Activated T-cell treated with anti-CD3 and anti-CD28 coated beads, Interleukin-2, amount 50 U/mL, for 72 hours (primary cell): ENCODE results near the gene CISD3. TPM values are rescaled to one million over a fixed set of nuclear protein-coding genes. Genes with fewer than 3 reads are reported as not detected.
A peak's percentile ranks its signal among the peaks of the same experiment; 100 is the strongest.

Source experiments
- ATAC-seq, 2 donors: fragments of 150-1000 bp; cut with Tn5 transposase; replicated peaks in 1 of 2; 2 replicates each; pipeline ENCODE4 v1.10.0; 2021; ENCODE audit warnings: moderate library complexity in 2 of 2, mild to moderate bottlenecking in 1 of 2
- DNase-seq, 2 donors: peaks; one replicate each; pipeline ENCODE4 v3.0.0; 2021 to 2022; ENCODE audit warnings: mixed read lengths in 1 of 2
- H3K27ac Mint-ChIP-seq: one replicate; pipeline ENCODE4 v1.8.0; 2022; ENCODE audit warnings: mild to moderate bottlenecking, moderate library complexity, mixed read lengths
- H3K27me3 Mint-ChIP-seq: one replicate; pipeline ENCODE4 v1.8.0; 2022; ENCODE audit warnings: low read depth, mixed read lengths
- H3K36me3 Mint-ChIP-seq, 2 donors: one replicate each; pipeline ENCODE4 v1.8.0; 2022; ENCODE audit warnings: mixed read lengths in 2 of 2, mild to moderate bottlenecking in 1 of 2; ENCODE audit not compliant: insufficient read depth in 2 of 2
- H3K4me1 Mint-ChIP-seq: one replicate; pipeline ENCODE4 v1.8.0; 2022; ENCODE audit warnings: low read depth, mixed read lengths
- H3K4me3 Mint-ChIP-seq, 2 donors: one replicate each; pipeline ENCODE4 v1.8.0; 2022; ENCODE audit warnings: mild to moderate bottlenecking in 2 of 2, mixed read lengths in 2 of 2, moderate library complexity in 2 of 2
- H3K9me3 Mint-ChIP-seq, 2 donors: one replicate each; pipeline ENCODE4 v1.8.0; 2022; ENCODE audit warnings: mixed read lengths in 2 of 2
- total RNA-seq, 2 donors: library from RNA; stranded (reverse); gene quantifications; one replicate each; pipeline ENCODE4 v1.2.3, GENCODE V29; 2022

The CISD3 gene
- total RNA-seq, 2 donors from 2014 or later = 25.5 to 27.8 TPM

DNA sequence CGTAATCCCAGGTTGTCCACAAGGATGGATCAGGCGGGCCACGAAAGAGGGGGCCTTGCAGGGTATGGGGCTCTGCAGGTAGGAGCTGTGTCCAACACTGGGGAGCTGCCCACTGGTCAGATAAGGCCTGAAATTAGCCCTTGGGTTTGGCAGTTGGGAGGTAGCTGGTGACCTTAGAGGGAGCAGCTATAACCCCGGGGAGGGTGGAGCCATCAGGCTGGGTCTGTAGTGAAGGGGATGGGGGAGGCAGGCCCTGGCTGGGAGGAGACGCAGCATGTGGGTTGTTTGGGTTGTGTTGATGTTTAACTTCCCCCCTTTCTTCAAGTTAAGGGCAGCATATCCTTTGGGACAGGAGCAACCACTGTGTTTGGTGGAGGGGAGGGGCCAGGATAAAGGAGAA is 19.2 kb upstream of the CISD3 start:
- H3K36me3 Mint-ChIP-seq = peaks cover 16 to 26% of the 10 kb centered on the region in 2 donors
- no peak overlapping the region for H3K4me3 Mint-ChIP-seq
- H3K4me1 Mint-ChIP-seq = peaks cover 85% of the 10 kb centered on the region
- H3K27ac Mint-ChIP-seq = peak overlapping the region; percentile 80
- ATAC-seq (no peak), DNase-seq (no peak)
- no peaks in the 10 kb centered on the region for H3K9me3 Mint-ChIP-seq
- no peaks in the 10 kb centered on the region for H3K27me3 Mint-ChIP-seq

DNA sequence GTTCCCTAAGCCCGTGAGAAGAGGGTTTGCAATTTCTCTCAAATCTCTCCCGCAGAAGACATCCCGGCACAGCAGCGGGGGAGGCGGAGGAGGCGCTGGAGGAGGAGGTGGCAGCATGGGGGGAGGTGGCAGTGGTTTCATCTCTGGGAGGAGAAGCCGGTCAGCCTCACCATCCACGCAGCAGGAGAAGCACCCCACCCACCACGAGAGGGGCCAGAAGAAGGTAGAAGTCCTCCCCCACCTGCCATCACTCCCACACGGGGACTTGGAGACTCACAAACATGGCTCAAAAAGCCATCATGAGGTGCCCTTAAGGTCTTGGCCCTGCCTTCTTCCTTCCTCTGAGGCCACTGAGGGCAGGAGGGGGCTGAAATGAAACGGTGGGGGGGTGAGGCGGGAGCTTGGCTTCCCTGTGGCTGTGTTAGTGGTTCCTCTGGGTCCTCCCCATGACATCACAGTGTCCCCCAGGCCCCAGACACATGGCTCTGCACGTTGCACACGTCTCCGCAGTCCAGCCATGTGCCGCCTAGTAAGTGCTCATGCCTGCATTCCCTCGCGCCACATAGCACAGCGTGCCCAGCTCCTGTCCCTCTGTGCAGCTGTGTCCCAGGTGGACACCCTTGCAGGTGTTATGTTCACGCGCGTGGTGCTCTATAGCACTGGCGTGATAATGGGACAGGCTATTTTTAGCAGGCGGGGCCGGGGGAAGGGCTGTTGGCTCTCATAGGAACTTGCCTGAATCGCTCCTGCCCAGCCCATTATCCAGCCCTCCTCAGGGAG is 18.2 kb upstream of the CISD3 start:
- H3K9me3 Mint-ChIP-seq = no peaks in the 10 kb centered on the region
- H3K4me3 Mint-ChIP-seq = no peak overlapping the region
- H3K36me3 Mint-ChIP-seq = peaks cover 12 to 24% of the 10 kb centered on the region in 2 donors
- H3K27me3 Mint-ChIP-seq = no peaks in the 10 kb centered on the region
- ATAC-seq (no peak), DNase-seq (no peak)
- peak overlapping the region; percentile 18 for H3K27ac Mint-ChIP-seq
- peaks cover 81% of the 10 kb centered on the region for H3K4me1 Mint-ChIP-seq

DNA sequence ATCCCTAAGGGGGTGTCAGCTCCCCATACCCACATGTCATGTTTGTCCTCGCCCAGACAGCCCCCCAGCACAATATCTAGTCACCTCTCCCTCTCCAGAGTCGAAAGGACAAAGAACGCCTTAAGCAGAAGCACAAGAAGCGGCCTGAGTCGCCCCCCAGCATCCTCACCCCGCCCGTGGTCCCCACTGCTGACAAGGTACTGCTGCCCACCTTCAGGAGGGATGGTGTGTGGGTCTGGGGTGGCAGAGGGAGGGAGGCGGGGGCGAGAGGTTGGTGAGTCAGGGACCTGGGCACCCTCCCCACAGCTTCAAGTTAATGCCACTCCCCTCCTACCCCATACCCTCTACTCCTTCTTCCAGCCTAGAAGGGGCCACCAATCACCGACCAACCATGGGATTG is 17.5 kb upstream of the CISD3 start:
- Mint-ChIP-seq H3K4me1 (peaks cover 75% of the 10 kb centered on the region), H3K9me3 (no peaks in the 10 kb centered on the region), H3K27me3 (no peaks in the 10 kb centered on the region), H3K27ac (no peak overlapping the region), H3K4me3 (no peak overlapping the region), H3K36me3 (peaks cover 12 to 25% of the 10 kb centered on the region in 2 donors)
- DNase-seq = no peak
- no peak for ATAC-seq

DNA sequence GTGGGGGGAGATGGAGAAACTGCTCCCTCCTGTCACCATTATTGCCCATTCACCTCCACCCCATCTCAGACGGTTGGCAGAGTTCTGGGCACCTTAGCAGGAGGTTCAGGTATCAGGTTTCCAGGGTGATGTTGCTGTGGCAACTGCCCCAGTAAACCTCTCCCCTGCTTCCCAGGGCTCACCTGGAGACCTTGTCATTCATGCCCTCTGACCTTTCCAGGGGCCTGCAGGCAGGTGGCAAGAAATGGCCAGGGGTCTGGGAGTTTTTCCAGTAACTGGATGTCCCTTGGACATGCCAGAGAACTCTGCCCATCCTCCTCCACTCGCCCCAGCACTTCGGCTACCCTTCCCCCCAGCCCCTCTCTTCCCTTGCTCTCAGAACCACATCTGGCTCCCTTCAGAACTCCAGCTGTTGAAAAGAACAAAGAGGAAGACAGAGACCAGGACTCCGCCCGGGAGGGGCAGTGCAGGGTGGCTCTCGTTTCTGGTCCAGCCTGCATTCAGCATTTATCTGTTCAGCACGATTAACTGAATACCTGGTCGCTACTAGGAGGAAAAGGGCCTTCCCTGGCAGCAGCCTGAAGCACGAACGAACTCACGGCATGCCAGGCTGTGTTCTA is 16.6 kb upstream of the CISD3 start:
- Mint-ChIP-seq H3K36me3 (peaks cover 11 to 23% of the 10 kb centered on the region in 2 donors), H3K4me3 (no peak overlapping the region), H3K9me3 (no peaks in the 10 kb centered on the region), H3K27ac (no peak overlapping the region), H3K4me1 (peaks cover 66% of the 10 kb centered on the region), H3K27me3 (no peaks in the 10 kb centered on the region)
- DNase-seq (no peak), ATAC-seq (no peak)

DNA sequence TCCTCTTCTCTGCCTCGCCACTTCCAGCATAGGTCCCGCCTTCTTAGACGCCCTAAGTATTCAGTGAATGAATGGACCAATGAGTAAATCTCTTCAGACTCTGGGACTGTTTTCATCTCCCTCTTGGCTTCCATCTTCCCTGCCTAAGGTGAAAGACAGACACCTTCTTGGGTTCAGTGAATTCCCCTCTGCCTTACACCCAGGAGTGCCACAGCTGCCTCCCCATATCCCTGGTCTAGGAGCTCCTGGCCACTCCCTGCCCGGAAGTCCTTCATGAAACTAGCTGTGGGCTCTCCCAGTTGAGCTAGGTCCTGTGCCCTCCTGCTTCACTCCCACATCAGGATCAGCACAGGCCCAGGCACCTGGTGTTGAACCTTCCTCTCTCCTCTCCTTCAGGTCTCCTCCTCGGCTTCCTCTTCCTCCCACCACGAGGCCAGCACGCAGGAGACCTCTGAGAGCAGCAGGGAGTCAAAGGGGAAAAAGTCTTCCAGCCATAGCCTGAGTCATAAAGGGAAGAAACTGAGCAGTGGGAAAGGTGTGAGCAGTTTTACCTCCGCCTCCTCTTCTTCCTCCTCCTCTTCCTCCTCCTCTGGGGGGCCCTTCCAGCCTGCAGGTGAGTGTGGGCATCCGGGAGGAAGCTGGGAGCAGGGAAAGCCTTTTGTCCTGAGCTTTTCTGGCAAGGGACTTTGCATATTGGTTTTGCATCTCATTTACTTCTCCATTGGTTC is 14.8 kb upstream of the CISD3 start:
- H3K36me3 Mint-ChIP-seq = peaks cover 5 to 16% of the 10 kb centered on the region in 2 donors
- H3K4me1 Mint-ChIP-seq = peaks cover 51% of the 10 kb centered on the region
- no peaks in the 10 kb centered on the region for H3K9me3 Mint-ChIP-seq
- H3K4me3 Mint-ChIP-seq = peak overlapping the region; percentile 7 to 45
- DNase-seq (no peak), ATAC-seq (no peak)
- no peaks in the 10 kb centered on the region for H3K27me3 Mint-ChIP-seq
- peak overlapping the region; percentile 72 for H3K27ac Mint-ChIP-seq

DNA sequence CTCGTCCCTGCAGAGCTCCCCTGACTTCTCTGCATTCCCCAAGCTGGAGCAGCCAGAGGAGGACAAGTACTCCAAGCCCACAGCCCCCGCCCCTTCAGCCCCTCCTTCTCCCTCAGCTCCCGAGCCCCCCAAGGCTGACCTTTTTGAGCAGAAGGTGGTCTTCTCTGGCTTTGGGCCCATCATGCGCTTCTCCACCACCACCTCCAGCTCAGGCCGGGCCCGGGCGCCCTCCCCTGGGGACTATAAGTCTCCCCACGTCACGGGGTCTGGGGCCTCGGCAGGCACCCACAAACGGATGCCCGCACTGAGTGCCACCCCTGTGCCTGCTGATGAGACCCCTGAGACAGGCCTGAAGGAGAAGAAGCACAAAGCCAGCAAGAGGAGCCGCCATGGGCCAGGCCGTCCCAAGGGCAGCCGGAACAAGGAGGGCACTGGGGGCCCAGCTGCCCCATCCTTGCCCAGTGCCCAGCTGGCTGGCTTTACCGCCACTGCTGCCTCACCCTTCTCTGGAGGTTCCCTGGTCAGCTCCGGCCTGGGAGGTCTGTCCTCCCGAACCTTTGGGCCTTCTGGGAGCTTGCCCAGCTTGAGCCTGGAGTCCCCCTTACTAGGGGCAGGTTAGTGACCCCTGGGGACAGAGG is 13.7 kb upstream of the CISD3 start:
- peaks cover 50% of the 10 kb centered on the region for H3K4me1 Mint-ChIP-seq
- peaks cover 5 to 19% of the 10 kb centered on the region in 2 donors for H3K36me3 Mint-ChIP-seq
- no peak overlapping the region for H3K4me3 Mint-ChIP-seq
- DNase-seq (no peak), ATAC-seq (no peak)
- H3K27ac Mint-ChIP-seq = no peak overlapping the region
- H3K27me3 Mint-ChIP-seq = no peaks in the 10 kb centered on the region
- H3K9me3 Mint-ChIP-seq = no peaks in the 10 kb centered on the region

DNA sequence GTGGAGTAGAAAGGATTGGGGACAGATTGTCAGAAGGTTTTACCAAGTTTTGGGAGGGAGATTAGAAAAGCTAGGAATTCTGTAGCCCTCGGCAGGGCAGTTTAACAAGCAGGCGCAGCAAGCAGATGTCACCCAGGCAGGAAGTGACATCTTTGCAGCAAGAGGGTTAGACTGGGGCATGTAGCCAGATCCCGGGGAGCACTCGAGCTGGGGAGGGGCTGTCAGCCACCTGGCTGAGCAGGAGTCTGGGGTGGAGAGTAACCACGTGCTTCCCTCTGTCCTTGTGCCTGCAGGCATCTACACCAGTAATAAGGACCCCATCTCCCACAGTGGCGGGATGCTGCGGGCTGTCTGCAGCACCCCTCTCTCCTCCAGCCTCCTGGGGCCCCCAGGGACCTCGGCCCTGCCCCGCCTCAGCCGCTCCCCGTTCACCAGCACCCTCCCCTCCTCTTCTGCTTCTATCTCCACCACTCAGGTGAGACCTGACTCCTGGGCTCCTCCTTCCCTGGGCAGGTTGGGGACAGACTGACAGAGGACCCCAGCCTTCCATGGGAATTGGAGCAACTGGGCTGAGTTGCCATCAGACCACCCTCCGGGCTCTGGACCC is 12.9 kb upstream of the CISD3 start:
- ATAC-seq = no peak
- peak overlapping the region; percentile 51 for H3K27ac Mint-ChIP-seq
- no peaks in the 10 kb centered on the region for H3K9me3 Mint-ChIP-seq
- no peaks in the 10 kb centered on the region for H3K27me3 Mint-ChIP-seq
- no peak overlapping the region for H3K4me3 Mint-ChIP-seq
- H3K4me1 Mint-ChIP-seq = peaks cover 45% of the 10 kb centered on the region
- H3K36me3 Mint-ChIP-seq = peaks cover 5 to 19% of the 10 kb centered on the region in 2 donors
- no peak for DNase-seq

DNA sequence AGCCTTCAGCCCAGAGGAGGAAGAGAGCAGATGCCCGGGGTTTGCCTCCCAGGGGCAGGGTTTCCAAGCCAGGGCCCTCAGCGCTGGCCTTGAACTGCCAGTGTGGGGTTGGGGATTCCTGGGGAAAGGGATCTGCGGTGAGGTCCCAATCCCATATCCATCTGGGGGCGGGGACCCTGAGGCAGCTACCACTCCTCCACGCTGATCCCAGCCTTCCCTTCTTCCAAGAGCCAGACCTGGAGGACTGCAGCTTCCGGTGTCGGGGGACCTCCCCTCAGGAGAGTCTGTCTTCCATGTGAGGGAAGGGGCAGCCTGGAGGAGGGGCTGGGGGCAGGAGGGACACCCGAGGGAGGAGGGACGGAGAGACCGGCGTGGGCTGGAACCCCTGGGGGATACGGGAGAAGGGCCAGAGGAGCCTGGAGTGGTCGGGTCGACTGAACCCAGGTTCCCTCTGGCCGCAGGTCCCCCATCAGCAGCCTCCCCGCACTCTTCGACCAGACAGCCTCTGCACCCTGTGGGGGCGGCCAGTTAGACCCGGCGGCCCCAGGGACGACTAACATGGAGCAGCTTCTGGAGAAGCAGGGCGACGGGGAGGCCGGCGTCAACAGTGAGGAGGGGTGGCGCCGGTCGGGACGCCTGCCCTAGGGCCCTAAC is 10.7 kb upstream of the CISD3 start:
- DNase-seq = no peak
- ATAC-seq = no peak
- H3K9me3 Mint-ChIP-seq = no peaks in the 10 kb centered on the region
- no peaks in the 10 kb centered on the region for H3K27me3 Mint-ChIP-seq
- no peak overlapping the region for H3K4me3 Mint-ChIP-seq
- peaks cover 5 to 19% of the 10 kb centered on the region in 2 donors for H3K36me3 Mint-ChIP-seq
- no peak overlapping the region for H3K27ac Mint-ChIP-seq
- peaks cover 47% of the 10 kb centered on the region for H3K4me1 Mint-ChIP-seq

DNA sequence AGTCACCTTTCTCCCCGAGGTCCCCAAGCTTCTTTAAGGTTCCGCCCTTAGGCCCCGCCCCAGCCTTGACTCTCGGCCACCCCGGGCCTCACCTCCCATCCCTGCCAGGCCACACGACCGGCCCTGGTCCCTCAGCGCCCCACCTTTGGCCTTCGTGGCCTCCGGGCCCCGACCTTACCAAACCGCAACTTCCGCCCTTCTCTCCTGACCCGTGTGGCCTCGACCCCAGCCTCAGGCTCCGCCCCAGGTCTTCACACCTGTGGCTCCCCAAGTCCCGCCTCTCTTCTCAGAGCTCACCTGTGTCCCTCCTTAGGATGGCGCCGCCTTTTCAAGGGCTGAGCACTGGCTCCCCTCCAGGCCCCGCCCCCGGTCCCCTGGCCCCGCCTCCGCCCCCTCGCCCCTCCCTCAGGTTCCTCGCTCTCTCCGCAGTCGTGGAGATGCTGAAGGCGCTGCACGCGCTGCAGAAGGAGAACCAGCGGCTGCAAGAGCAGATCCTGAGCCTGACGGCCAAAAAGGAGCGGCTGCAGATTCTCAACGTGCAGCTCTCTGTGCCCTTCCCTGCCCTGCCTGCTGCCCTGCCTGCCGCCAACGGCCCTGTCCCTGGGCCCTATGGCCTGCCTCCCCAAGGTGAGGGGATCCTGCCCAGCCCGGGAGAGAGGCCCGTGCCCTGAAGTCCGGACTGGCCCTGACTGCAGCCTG is 10.0 kb upstream of the CISD3 start:
- Mint-ChIP-seq H3K36me3 (peaks cover 3 to 18% of the 10 kb centered on the region in 2 donors), H3K27me3 (no peaks in the 10 kb centered on the region), H3K4me3 (no peak overlapping the region), H3K4me1 (peaks cover 40% of the 10 kb centered on the region), H3K9me3 (no peaks in the 10 kb centered on the region), H3K27ac (peak overlapping the region; percentile 52)
- no peak for DNase-seq
- ATAC-seq = no peak

DNA sequence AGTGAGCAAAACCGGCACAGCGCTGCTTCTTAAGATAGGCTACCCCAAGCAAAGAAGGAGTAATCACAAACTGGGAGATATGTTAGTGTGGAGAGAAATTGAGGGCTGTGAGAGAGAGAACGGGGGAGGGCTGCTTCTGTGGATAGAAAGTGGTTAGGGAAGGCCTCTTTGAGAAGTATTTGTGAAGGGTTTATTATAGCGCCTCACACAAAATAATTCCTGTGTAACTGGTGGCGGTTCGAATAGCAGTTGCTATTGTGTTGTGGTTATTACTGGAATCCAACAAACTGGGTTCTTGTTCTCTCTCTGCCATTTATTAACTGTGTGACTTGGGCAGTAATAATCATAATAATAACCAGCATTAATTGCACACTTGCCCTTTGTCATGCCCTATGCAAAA is 9.2 kb upstream of the CISD3 start:
- Mint-ChIP-seq H3K9me3 (no peaks in the 10 kb centered on the region), H3K27ac (peak overlapping the region; percentile 36), H3K27me3 (no peaks in the 10 kb centered on the region), H3K4me3 (no peak overlapping the region), H3K36me3 (peaks cover 2 to 18% of the 10 kb centered on the region in 2 donors), H3K4me1 (peaks cover 38% of the 10 kb centered on the region)
- ATAC-seq (no peak), DNase-seq (no peak)

DNA sequence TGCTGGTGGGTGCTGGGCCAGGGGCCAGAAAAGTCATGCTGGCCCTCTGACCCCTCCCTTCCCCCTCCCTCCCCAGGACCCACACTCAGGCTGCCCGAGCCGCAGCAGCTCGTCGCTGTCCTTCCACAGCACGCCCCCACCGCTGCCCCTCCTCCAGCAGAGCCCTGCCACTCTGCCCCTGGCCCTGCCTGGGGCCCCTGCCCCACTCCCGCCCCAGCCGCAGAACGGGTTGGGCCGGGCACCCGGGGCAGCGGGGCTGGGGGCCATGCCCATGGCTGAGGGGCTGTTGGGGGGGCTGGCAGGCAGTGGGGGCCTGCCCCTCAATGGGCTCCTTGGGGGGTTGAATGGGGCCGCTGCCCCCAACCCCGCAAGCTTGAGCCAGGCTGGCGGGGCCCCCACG is 8.3 kb upstream of the CISD3 start:
- H3K27ac Mint-ChIP-seq = no peak overlapping the region
- H3K36me3 Mint-ChIP-seq = peaks cover 4 to 16% of the 10 kb centered on the region in 2 donors
- peaks cover 45% of the 10 kb centered on the region for H3K4me1 Mint-ChIP-seq
- ATAC-seq = no peak
- no peak for DNase-seq
- H3K9me3 Mint-ChIP-seq = no peaks in the 10 kb centered on the region
- H3K27me3 Mint-ChIP-seq = no peaks in the 10 kb centered on the region
- H3K4me3 Mint-ChIP-seq = no peak overlapping the region
